ENCODE measurements around the gene SLFN12L. TPM values are rescaled to one million over a fixed set of nuclear protein-coding genes. Genes with fewer than 3 reads are reported as not detected.
"Not testable (repeated sequence)": the region's sequence is repeated elsewhere in the genome, so short reads cannot be mapped to it uniquely, and the experiment has no call there.

SLFN12L gene
- total RNA-seq, 1 experiment from 2014 or later = not detected

- ChIA-PET POLR2A (ENCODE audit: unreplicated experiment) (interaction anchor here (0.6 kb wide), 1 partner anchor 28 kb away, joined by 8 read pairs; no protein-coding TSS in a partner anchor), CTCF (interaction anchor here (0.6 kb wide), 1 partner anchor 1115 kb away, joined by 4 read pairs; no protein-coding TSS in a partner anchor)
- H3K4me2 ChIP-seq = peak overlapping the region; percentile 64
- no peaks in the 10 kb centered on the region for H3K36me3 ChIP-seq (ENCODE audit: low read depth)
- no peak overlapping the region; the same call in 1 of the 2 replicates for H2AFZ ChIP-seq
- no peaks in the 10 kb centered on the region for H3K79me2 ChIP-seq (ENCODE audit: low read depth)
- H3K9me2 ChIP-seq (ENCODE audit: insufficient read depth) = no peaks in the 10 kb centered on the region
- intact Hi-C loops (cut with micrococcal nuclease; ENCODE audit: unreplicated experiment) = no loop called here
- H3F3A ChIP-seq (ENCODE audit: insufficient read depth, low read depth) = no peaks in the 10 kb centered on the region
- no peaks in the 10 kb centered on the region for H3K9me3 ChIP-seq (ENCODE audit: insufficient read depth, low read depth)
- no TSS peak for BruUV-seq (replicated peaks)
- H3K27me3 ChIP-seq (ENCODE audit: insufficient read depth, low read depth) = 0 out of 2 replicates have a peak, but pooled peaks cover 2% of the 10 kb centered on the region
- no peaks in the 10 kb centered on the region for H3K4me1 ChIP-seq (replicated peaks; ENCODE audit: insufficient read depth)
- DNase-seq = peak in 1 of 2 experiments; percentile 3
- TF ChIP-seq CTCF (conservative IDR thresholded peaks at IDR 0.05) (no peak), EZH2 (IDR thresholded peaks at IDR 0.05; ENCODE audit: low read depth) (no peak)
- no peaks in the 10 kb centered on the region for H4K20me1 ChIP-seq (ENCODE audit: insufficient read depth)
- H3K4me3 ChIP-seq = no peak overlapping the region; the same call in 1 of the 2 replicates
- H3K27ac ChIP-seq = no peak overlapping the region
Observed at GRCh38 chr17:35540589-35541404, 3.3 kb upstream of the SLFN12L start.

- H3F3A ChIP-seq (ENCODE audit: insufficient read depth, low read depth) = no peaks in the 10 kb centered on the region
- H3K79me2 ChIP-seq (ENCODE audit: low read depth) = no peaks in the 10 kb centered on the region
- CTCF ChIA-PET = interaction anchor here (0.6 to 0.7 kb wide), 6 partner anchors 12 to 1125 kb away, joined by 3 to 8 read pairs (median 4); no protein-coding TSS in a partner anchor
- no TSS peak for BruUV-seq (replicated peaks)
- H3K9me2 ChIP-seq (ENCODE audit: insufficient read depth) = no peaks in the 10 kb centered on the region
- H3K4me3 ChIP-seq = no peak overlapping the region
- 0 out of 2 replicates have a peak overlapping the region, but pooled peaks have one; percentile 5 for H3K4me2 ChIP-seq
- no peaks in the 10 kb centered on the region for H4K20me1 ChIP-seq (ENCODE audit: insufficient read depth)
- no peak for DNase-seq
- H3K36me3 ChIP-seq (ENCODE audit: low read depth) = no peaks in the 10 kb centered on the region
- no peaks in the 10 kb centered on the region for H3K27me3 ChIP-seq (ENCODE audit: insufficient read depth, low read depth)
- intact Hi-C loops (cut with micrococcal nuclease; ENCODE audit: unreplicated experiment) = loop anchor here (1.0 to 10.0 kb wide), 5 partner anchors 208 to 1335 kb away; partner anchors contain the start of gene LIG3
- no peaks in the 10 kb centered on the region for H3K9me3 ChIP-seq (ENCODE audit: insufficient read depth, low read depth)
- H3K4me1 ChIP-seq (replicated peaks; ENCODE audit: insufficient read depth) = no peaks in the 10 kb centered on the region
- no peak overlapping the region for H3K27ac ChIP-seq
- no peak overlapping the region for H2AFZ ChIP-seq
- POLR2A ChIA-PET (ENCODE audit: unreplicated experiment) = interaction anchor here (0.5 kb wide), 1 partner anchor 1053 kb away, joined by 3 read pairs; no protein-coding TSS in a partner anchor
- TF ChIP-seq EZH2 (IDR thresholded peaks at IDR 0.05; ENCODE audit: low read depth) = no peak
- peak; percentile 40; the same call in 1 of the 2 replicates for TF ChIP-seq CTCF (conservative IDR thresholded peaks at IDR 0.05)
Observed at GRCh38 chr17:35539659-35540026, 2.2 kb upstream of the SLFN12L start.

GRCh38 chr17:35536664-35537171, 760 bp downstream of the SLFN12L start:
- Histone ChIP-seq H3K4me1 (replicated peaks; ENCODE audit: insufficient read depth) (no peaks in the 10 kb centered on the region), H3K9me3 (ENCODE audit: insufficient read depth, low read depth) (no peaks in the 10 kb centered on the region), H3K4me2 (no peak overlapping the region), H3K36me3 (ENCODE audit: low read depth) (no peaks in the 10 kb centered on the region), H3K27me3 (ENCODE audit: insufficient read depth, low read depth) (no peaks in the 10 kb centered on the region), H3K27ac (no peak overlapping the region), H4K20me1 (ENCODE audit: insufficient read depth) (no peaks in the 10 kb centered on the region), H3F3A (ENCODE audit: insufficient read depth, low read depth) (no peaks in the 10 kb centered on the region), H3K4me3 (no peak overlapping the region), H3K9me2 (ENCODE audit: insufficient read depth) (no peaks in the 10 kb centered on the region), H2AFZ (no peak overlapping the region), H3K79me2 (ENCODE audit: low read depth) (no peaks in the 10 kb centered on the region)
- BruUV-seq (replicated peaks) = no TSS peak
- DNase-seq = no peak
- TF ChIP-seq EZH2 (IDR thresholded peaks at IDR 0.05; ENCODE audit: low read depth) (no peak), CTCF (conservative IDR thresholded peaks at IDR 0.05) (no peak)
- CTCF ChIA-PET = no interaction called here
- POLR2A ChIA-PET (ENCODE audit: unreplicated experiment) = no interaction called here
- intact Hi-C loops (cut with micrococcal nuclease; ENCODE audit: unreplicated experiment) = loop anchor here (5.0 to 10.0 kb wide), 4 partner anchors 211 to 1332 kb away; partner anchors contain the start of gene LIG3

- POLR2A ChIA-PET (ENCODE audit: unreplicated experiment); H4K20me1 ChIP-seq (ENCODE audit: insufficient read depth); H3K36me3 ChIP-seq (ENCODE audit: low read depth); H3K27me3 ChIP-seq (ENCODE audit: insufficient read depth, low read depth); BruUV-seq (replicated peaks); H3K27ac ChIP-seq; DNase-seq; H3F3A ChIP-seq (ENCODE audit: insufficient read depth, low read depth); H2AFZ ChIP-seq; H3K4me2 ChIP-seq; H3K4me3 ChIP-seq; CTCF ChIA-PET; H3K9me2 ChIP-seq (ENCODE audit: insufficient read depth); H3K4me1 ChIP-seq (replicated peaks; ENCODE audit: insufficient read depth); H3K9me3 ChIP-seq (ENCODE audit: insufficient read depth, low read depth); H3K79me2 ChIP-seq (ENCODE audit: low read depth): not testable (repeated sequence)
- intact Hi-C loops (cut with micrococcal nuclease; ENCODE audit: unreplicated experiment) = loop anchor here (5.0 to 10.0 kb wide), 4 partner anchors 212 to 1331 kb away; partner anchors contain the start of gene LIG3
Observed at GRCh38 chr17:35535406-35535805, 2.1 kb downstream of the SLFN12L start.
